Ovary (tissue), 9 donors: ENCODE measurements around the gene C19orf53. TPM values are rescaled to one million over a fixed set of nuclear protein-coding genes. Genes with fewer than 3 reads are reported as not detected.
"Not testable (repeated sequence)": the region's sequence is repeated elsewhere in the genome, so short reads cannot be mapped to it uniquely, and the experiment has no call there.

Experiments
- DNase-seq, 5 donors: peaks; one replicate each; pipeline ENCODE4 v3.0.0-alpha.2; 2019 to 2020
- H3K27ac ChIP-seq, 2 donors: fragments of 200-600 bp; one replicate each; pipeline versions ENCODE4 v1.5.1 to v1.8.0; 2019 to 2022
- H3K27me3 ChIP-seq: fragments of 200-600 bp; one replicate; pipeline ENCODE4 v1.8.0; 2022
- H3K36me3 ChIP-seq: fragments of 200-600 bp; sonication (generic); one replicate; pipeline ENCODE4 v1.5.1; 2019
- H3K4me1 ChIP-seq: one replicate; pipeline ENCODE4 v1.8.1; 2013; ENCODE audit warnings: mild to moderate bottlenecking, moderate library complexity; ENCODE audit not compliant: insufficient read depth
- H3K4me3 ChIP-seq: fragments of 200-600 bp; sonication (generic); one replicate; pipeline ENCODE4 v1.5.1; 2017
- H3K9me3 ChIP-seq, 2 donors: fragments of 200-600 bp in 1 of 2; sonication (generic) in 1 of 2; one replicate each; pipeline versions ENCODE4 v1.5.1 to v1.8.1; 2013 to 2019; ENCODE audit warnings: mild to moderate bottlenecking in 1 of 2, moderate library complexity in 1 of 2
- EP300 ChIP-seq: sonication (generic); formaldehyde crosslinking; IDR thresholded peaks from one replicate; pipeline ENCODE4 v1.6.1; 2017; ENCODE audit warnings: antibody characterized with exemption
- POLR2A ChIP-seq: fragments of 450-650 bp; IDR thresholded peaks from one replicate; pipeline ENCODE4 v1.6.1; 2017; ENCODE audit warnings: antibody characterized with exemption, mild to moderate bottlenecking, moderate library complexity
- WGBS, 3 donors: extraction: QIAGEN DNeasy Blood & Tissue Kit in 1 of 3; methylation state at CpG; one replicate each; pipeline versions ENCODE4 v1.1.5 to v1.1.7; 2013 to 2017; 5-methylcytosine and 5-hydroxymethylcytosine counted together
- intact Hi-C, 4 donors: fragments of 100-400 bp; cut with DNase I; formaldehyde crosslinking; loops; one replicate each; pipeline versions ENCODE4 v1.11.0 to v1.15.1; 2022 to 2023
- polyA plus RNA-seq, 2 donors: library from polyadenylated mRNA; stranded (reverse); fragments of 200-250 nt in 1 of 2; fragments of 350-450 nt in 1 of 2; fragmentation: Illumina TruSeq in 1 of 2; extraction: RNeasy Lipid Tissue Mini Kit (QIAGEN cat#74804) in 1 of 2; gene quantifications; one replicate each; pipeline ENCODE4 v1.2.3, GENCODE V29; 2013 to 2014
- total RNA-seq, 7 donors: library from RNA; depleted of rRNA in 2 of 7; stranded (reverse); fragments of >200 nt in 2 of 7; fragmentation: NEBNext Ultra II Directional in 3 of 7; extraction: Animal tissue kit (Norgen Biotek cat#: 25700) in 3 of 7; gene quantifications; one replicate each; pipeline versions ENCODE4 v1.1.0 to v1.2.4, GENCODE V29; 2016 to 2023
- TF ChIP-seq, protein P1 (sequence below), 3 donors: fragments of 450-650 bp in 2 of 3; fragments of 200-600 bp in 1 of 3; IDR thresholded peaks; one replicate each; pipeline versions ENCODE4 v1.5.1 to v1.8.0; 2016 to 2022; ENCODE audit warnings: antibody characterized with exemption in 3 of 3, mild to moderate bottlenecking in 1 of 3
- donor health status: DM: no; HTN: no; CAD: no; lungs with moderate emphysema.
- donor health status: DM: no; HTN: no; CAD: no.
- donor health status: Bipolar disorder and iron deficiency.
- donor health status: DM: yes; HTN: yes; CAD: no.
- donor health status: DM: no; HTN: no; CAD: no.
- donor health status: DM: yes; HTN: yes; CAD: no.

Gene C19orf53
- total and polyA plus RNA-seq, 9 donors: 62.5 to 298 (median 91.3) TPM

DNA sequence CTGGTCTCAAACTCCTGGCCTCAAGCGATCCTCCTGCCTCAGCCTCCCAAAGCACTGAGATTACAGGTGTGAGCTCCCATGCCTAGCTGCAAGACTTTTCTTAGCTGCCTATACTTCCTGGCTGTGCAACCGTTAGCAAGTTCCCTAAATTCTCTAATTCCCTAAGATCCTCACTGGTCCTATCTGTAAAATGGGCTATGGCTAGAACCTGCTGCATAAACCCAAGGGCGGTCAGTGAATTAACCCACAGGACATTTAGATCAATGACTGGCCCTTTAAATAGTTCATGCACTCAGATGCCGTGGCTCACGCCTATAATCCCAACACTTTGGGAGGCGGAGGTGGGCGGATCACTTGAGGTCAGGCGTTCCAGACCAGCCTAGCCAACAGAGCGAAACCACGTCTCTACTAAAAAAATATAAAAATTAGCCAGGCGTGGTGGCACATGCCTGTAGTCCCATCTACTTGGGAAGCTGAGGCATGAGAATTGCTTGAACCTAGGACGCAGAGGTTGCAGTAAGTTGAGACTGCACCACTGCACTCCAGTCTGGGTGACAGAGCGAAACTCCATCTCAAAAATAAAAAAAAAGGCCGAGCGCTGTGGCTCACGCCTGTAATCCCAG is 4.1 kb upstream of the C19orf53 start:
- no peaks in the 10 kb centered on the region for H3K9me3 ChIP-seq
- intact Hi-C loops: loop anchor here in 1 of 4 donors (10.0 kb wide), 1 partner anchor 95 kb away; no protein-coding TSS in a partner anchor
- H3K27ac ChIP-seq: no peak overlapping the region
- H3K4me1 ChIP-seq: peaks cover 5% of the 10 kb centered on the region
- WGBS, 3 donors: 86 to 88% (median 86%) methylated on average over 16 of the region's 16 CpGs
- no peak overlapping the region for H3K4me3 ChIP-seq
- TF ChIP-seq, protein P1, sequence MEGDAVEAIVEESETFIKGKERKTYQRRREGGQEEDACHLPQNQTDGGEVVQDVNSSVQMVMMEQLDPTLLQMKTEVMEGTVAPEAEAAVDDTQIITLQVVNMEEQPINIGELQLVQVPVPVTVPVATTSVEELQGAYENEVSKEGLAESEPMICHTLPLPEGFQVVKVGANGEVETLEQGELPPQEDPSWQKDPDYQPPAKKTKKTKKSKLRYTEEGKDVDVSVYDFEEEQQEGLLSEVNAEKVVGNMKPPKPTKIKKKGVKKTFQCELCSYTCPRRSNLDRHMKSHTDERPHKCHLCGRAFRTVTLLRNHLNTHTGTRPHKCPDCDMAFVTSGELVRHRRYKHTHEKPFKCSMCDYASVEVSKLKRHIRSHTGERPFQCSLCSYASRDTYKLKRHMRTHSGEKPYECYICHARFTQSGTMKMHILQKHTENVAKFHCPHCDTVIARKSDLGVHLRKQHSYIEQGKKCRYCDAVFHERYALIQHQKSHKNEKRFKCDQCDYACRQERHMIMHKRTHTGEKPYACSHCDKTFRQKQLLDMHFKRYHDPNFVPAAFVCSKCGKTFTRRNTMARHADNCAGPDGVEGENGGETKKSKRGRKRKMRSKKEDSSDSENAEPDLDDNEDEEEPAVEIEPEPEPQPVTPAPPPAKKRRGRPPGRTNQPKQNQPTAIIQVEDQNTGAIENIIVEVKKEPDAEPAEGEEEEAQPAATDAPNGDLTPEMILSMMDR (IDR thresholded peaks at IDR 0.05): no peak
- TF ChIP-seq POLR2A (no peak), EP300 (no peak)
- H3K27me3 ChIP-seq: no peaks in the 10 kb centered on the region
- no peaks in the 10 kb centered on the region for H3K36me3 ChIP-seq
- DNase-seq: no peak

DNA sequence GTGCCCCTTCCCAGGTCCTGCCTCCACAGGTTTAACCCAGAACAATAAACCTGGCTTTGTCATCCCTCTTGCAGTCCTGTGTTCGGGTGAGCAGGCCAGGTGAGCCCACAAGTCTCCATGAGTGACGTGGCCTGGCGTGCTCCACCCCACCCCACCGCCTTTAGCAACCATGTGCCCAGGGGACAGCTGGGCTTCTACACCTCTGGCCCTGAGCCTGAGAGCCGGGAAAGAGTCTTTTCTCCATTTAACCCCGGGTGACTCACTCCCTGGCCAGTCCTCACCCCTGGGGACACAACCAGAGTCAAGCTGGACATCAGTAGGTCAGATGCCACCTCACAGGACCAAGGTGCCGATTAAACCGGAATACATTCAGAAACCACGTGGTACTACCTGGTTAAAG is 4.1 kb downstream of the C19orf53 start:
- TF ChIP-seq, protein P1 (IDR thresholded peaks at IDR 0.05): no peak
- TF ChIP-seq POLR2A (no peak), EP300 (no peak)
- no peak overlapping the region for H3K4me3 ChIP-seq
- WGBS, 3 donors: 72 to 84% (median 77%) methylated on average over 9 of the region's 9 CpGs
- peaks cover 7% of the 10 kb centered on the region for H3K4me1 ChIP-seq
- H3K36me3 ChIP-seq: no peaks in the 10 kb centered on the region
- H3K27me3 ChIP-seq: no peaks in the 10 kb centered on the region
- H3K27ac ChIP-seq: no peak overlapping the region
- H3K9me3 ChIP-seq: no peaks in the 10 kb centered on the region
- intact Hi-C loops: loop anchor here in 1 of 4 donors (10.0 kb wide), 1 partner anchor 86 kb away; no protein-coding TSS in a partner anchor
- DNase-seq: no peak

DNA sequence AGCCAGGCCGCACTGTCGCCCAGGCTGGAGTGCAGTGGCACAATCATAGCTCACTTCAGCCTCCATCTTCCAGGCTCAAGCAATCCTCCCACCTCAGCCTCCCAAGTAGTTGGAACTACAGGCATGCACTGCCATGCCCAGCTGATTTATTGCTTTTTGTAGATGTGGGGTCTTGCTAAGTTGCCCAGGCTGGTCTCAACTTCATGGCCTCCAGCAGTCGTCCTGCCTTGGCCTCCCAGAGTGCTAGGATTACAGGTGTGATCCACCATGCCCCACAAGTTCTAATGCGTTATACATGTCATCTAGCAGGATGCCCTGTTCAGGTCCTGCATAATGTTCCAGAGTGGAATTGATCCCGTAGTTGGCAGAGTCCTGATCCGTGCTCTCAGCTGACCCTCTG is 4.6 kb downstream of the C19orf53 start:
- Histone ChIP-seq H3K36me3 (no peaks in the 10 kb centered on the region), H3K4me1 (peaks cover 7% of the 10 kb centered on the region), H3K9me3 (no peaks in the 10 kb centered on the region), H3K27me3 (no peaks in the 10 kb centered on the region), H3K4me3 (no peak overlapping the region), H3K27ac (no peak overlapping the region)
- WGBS, 3 donors: 70 to 91% (median 79%) methylated on average over 6 of the region's 6 CpGs
- intact Hi-C loops: loop anchor here in 1 of 4 donors (10.0 kb wide), 1 partner anchor 86 kb away; no protein-coding TSS in a partner anchor
- no peak for TF ChIP-seq EP300
- TF ChIP-seq POLR2A: no peak
- TF ChIP-seq, protein P1 (IDR thresholded peaks at IDR 0.05): no peak
- DNase-seq: no peak

DNA sequence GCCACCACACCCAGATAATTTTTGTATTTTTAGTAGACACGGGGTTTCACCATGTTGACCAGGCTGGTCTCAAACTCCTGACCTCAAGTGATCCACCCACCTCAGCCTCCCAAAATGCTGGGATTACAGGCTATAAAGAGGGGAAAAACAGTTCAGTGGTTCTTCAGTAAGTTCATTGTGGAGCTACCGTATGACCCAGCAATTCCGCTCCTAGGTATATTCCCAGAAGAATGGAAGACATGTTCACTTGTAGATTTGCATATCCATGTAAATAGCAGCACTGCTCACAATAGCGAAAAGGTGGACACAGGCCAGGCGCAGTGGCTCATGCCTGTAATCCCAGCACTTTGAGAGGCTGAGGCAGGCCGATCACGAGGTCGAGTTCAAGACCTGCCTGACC is 5.5 kb downstream of the C19orf53 start:
- H3K9me3 ChIP-seq, H3K27ac ChIP-seq, H3K36me3 ChIP-seq, DNase-seq, H3K4me1 ChIP-seq, H3K4me3 ChIP-seq, H3K27me3 ChIP-seq: not testable (repeated sequence)
- 91 to 97% (median 94%) methylated on average over 8 of the region's 8 CpGs for WGBS, 3 donors
- intact Hi-C loops: loop anchor here in 2 of 4 donors (5.0 to 10.0 kb wide), 2 partner anchors 83 to 85 kb away; no protein-coding TSS in a partner anchor

DNA sequence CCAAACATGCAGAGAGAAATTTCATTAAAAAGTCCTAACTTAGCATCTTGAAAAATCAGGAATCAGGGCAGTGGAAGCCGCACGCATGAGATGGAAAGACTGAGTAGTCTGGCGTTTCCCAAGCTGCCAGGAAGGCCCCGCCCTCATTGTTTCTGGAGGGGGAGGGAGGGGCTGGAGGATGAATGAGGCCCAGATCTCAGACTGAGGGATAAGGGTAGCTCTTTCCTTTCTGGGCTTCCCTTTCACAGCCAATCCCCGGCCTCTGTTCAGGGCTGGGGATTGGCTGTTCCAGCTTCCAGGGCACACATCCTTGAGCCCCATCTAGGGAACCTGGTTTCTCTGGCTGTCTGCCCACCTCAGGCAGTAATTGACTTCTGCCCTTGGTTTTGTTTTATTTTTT is 7.3 kb downstream of the C19orf53 start:
- TF ChIP-seq, protein P1 (IDR thresholded peaks at IDR 0.05): no peak
- TF ChIP-seq POLR2A: no peak
- TF ChIP-seq EP300: peak; percentile 71
- 0 to 1% (median 0%) methylated on average over 5 of the region's 5 CpGs for WGBS, 3 donors
- Histone ChIP-seq H3K27ac (peak overlapping the region in 1 of 2 donors; percentile 36), H3K36me3 (no peaks in the 10 kb centered on the region), H3K4me3 (no peak overlapping the region), H3K4me1 (no peaks in the 10 kb centered on the region), H3K9me3 (no peaks in the 10 kb centered on the region), H3K27me3 (no peaks in the 10 kb centered on the region)
- DNase-seq: peak; percentile 67 to 87 (median 75)
- intact Hi-C loops: loop anchor here in 1 of 4 donors (5.0 kb wide), 1 partner anchor 81 kb away; no protein-coding TSS in a partner anchor
